ENCODE measurements around the gene TLE6. TPM values are rescaled to one million over a fixed set of nuclear protein-coding genes. Genes with fewer than 3 reads are reported as not detected.

The TLE6 gene
- total RNA-seq, 5 donors from 2014 or later (not counting 1 experiment from before 2014, with no cell fraction given), result 0.36 to 0.61 (median 0.50) TPM; not detected in 2

DNA sequence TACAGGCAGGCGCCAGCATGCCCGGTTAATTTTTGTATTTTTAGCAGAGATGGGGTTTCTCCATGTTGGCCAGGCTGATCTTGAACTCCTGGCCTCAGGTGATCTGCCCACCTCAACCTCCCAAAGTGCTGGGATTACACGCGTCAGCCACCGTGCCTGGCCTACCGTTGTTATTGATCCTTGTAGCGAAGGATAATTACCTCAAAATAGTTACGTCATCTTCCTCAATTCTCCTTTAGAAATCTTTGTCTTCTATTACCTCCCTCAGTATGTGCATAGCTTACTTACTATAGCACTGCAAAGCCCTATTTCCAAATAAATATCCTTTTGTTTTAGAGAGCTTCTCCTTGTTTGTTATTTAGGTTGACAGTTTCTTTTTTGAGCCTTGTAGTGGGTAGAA is 9.4 kb upstream of the TLE6 start:
- WGBS (ENCODE audit: insufficient coverage), result 96% methylated on average over 4 of the region's 8 CpGs
- Mint-ChIP-seq H3K9me3 (no peaks in the 10 kb centered on the region), H3K27me3 (peaks cover 0 to 2% of the 10 kb centered on the region in 2 donors), H3K27ac (no peak overlapping the region), H3K4me3 (no peak overlapping the region), H3K36me3 (no peaks in the 10 kb centered on the region), H3K4me1 (peaks cover 0 to 6% (median 0%) of the 10 kb centered on the region in 3 donors)
- H3K4me1 ChIP-seq (ENCODE audit: control insufficient read depth in 1 of 2, extremely low read depth in 1 of 2, insufficient read depth in 2 of 2, low read length in 2 of 2), result peaks cover 2 to 3% of the 10 kb centered on the region in 2 experiments
- ChIA-PET POLR2A (no interaction called here), CTCF (no interaction called here)
- peaks cover 0 to 4% of the 10 kb centered on the region in 2 experiments for H3K27me3 ChIP-seq (replicated peaks in 1 of 2; ENCODE audit: control insufficient read depth in 2 of 2, extremely low read depth in 1 of 2, insufficient read depth in 2 of 2, low read length in 1 of 2)
- H3K4me3 ChIP-seq (ENCODE audit: control insufficient read depth in 1 of 2, extremely low read depth in 1 of 2, low read length in 1 of 2), result no peak overlapping the region
- DNase-seq (no peak), ATAC-seq (replicated peaks in 1 of 4) (no peak)
- H3K27ac ChIP-seq (ENCODE audit: low read length), result no peak overlapping the region
- no peaks in the 10 kb centered on the region for H3K36me3 ChIP-seq (ENCODE audit: control insufficient read depth in 2 of 2, extremely low read depth in 1 of 2, insufficient read depth in 1 of 2, low read length in 1 of 2)
- no peaks in the 10 kb centered on the region for H3K9me3 ChIP-seq

DNA sequence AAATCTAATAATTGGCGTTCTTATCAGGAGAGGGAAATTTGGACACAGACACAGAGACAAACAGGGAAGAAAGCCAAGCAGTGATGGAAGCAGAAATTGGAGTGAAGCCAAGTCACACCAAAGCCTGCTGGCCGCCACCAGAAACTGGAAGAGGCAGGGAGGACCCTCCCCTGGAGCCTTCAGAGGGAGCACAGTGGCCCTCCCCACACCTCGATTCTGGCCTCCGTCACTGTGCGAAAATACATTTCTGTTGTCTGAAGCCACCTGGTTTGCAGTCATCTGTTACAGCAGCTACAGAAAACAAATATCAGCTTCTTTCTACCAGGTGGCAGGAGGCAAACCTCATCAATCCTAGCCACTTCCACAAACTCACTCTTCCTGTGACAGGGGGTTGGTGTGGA is 8.3 kb upstream of the TLE6 start:
- H3K36me3 Mint-ChIP-seq, result no peaks in the 10 kb centered on the region
- H3K4me1 ChIP-seq (ENCODE audit: control insufficient read depth in 1 of 2, extremely low read depth in 1 of 2, insufficient read depth in 2 of 2, low read length in 2 of 2), result peaks cover 2 to 3% of the 10 kb centered on the region in 2 experiments
- no peaks in the 10 kb centered on the region for H3K9me3 Mint-ChIP-seq
- H3K27ac Mint-ChIP-seq, result no peak overlapping the region
- WGBS (ENCODE audit: insufficient coverage), result 91% methylated on average over 4 of the region's 5 CpGs
- no peak overlapping the region for H3K27ac ChIP-seq (ENCODE audit: low read length)
- no peak overlapping the region for H3K4me3 ChIP-seq (ENCODE audit: control insufficient read depth in 1 of 2, extremely low read depth in 1 of 2, low read length in 1 of 2)
- CTCF ChIA-PET, result interaction anchor here in 1 of 2 donors (0.7 kb wide), 1 partner anchor 212 kb away, joined by 4 read pairs; no protein-coding TSS in a partner anchor
- POLR2A ChIA-PET, result interaction anchor here in 1 of 2 donors (0.6 kb wide), 1 partner anchor 828 kb away, joined by 7 read pairs; no protein-coding TSS in a partner anchor
- no peaks in the 10 kb centered on the region for H3K36me3 ChIP-seq (ENCODE audit: control insufficient read depth in 2 of 2, extremely low read depth in 1 of 2, insufficient read depth in 1 of 2, low read length in 1 of 2)
- H3K27me3 Mint-ChIP-seq, result peaks cover under 1 to 2% of the 10 kb centered on the region in 2 donors
- peaks cover under 1 to 6% (median under 1%) of the 10 kb centered on the region in 3 donors for H3K4me1 Mint-ChIP-seq
- ATAC-seq (replicated peaks in 1 of 4), result peak in 1 of 4 experiments; percentile 28
- DNase-seq, result no peak
- no peaks in the 10 kb centered on the region for H3K9me3 ChIP-seq
- H3K27me3 ChIP-seq (replicated peaks in 1 of 2; ENCODE audit: control insufficient read depth in 2 of 2, extremely low read depth in 1 of 2, insufficient read depth in 2 of 2, low read length in 1 of 2), result peaks cover 0 to 5% of the 10 kb centered on the region in 2 experiments
- no peak overlapping the region for H3K4me3 Mint-ChIP-seq

DNA sequence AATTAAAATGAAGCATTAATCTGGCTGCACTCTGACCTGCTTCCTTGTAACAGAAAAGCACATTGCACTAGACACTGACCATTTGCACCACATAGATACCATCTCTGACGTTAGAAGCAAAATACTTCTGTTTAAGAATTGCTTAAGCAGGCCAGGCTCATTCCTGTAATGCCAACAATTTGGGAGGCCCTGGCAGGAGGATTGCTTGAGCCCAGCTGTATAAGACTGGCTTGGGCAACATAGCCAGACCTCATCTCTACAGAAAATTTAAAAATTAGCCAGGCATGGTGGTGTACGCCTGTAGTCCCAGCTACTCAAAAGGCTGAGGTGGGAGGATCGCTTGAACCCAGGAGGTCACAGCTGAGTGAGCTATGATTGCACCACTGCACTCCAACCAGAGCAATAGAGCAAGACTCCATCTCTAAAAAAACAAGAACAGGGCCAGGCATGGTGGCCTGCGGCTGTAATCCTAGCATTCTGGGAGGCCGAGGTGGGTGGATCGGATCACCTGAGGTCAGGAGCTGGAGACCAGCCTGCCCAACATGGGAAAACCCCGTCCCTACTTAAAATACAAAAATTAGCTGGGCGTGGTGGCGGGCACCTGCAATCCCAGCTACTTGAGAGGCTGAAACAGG is 7.0 kb upstream of the TLE6 start:
- H3K9me3 ChIP-seq, result no peaks in the 10 kb centered on the region
- H3K36me3 ChIP-seq (ENCODE audit: control insufficient read depth in 2 of 2, extremely low read depth in 1 of 2, insufficient read depth in 1 of 2, low read length in 1 of 2), result no peaks in the 10 kb centered on the region
- Mint-ChIP-seq H3K27me3 (peaks cover 4 to 8% of the 10 kb centered on the region in 2 donors), H3K36me3 (no peaks in the 10 kb centered on the region), H3K9me3 (no peaks in the 10 kb centered on the region), H3K4me1 (peaks cover 4 to 12% (median 5%) of the 10 kb centered on the region in 3 donors), H3K27ac (no peak overlapping the region), H3K4me3 (no peak overlapping the region)
- no peak overlapping the region for H3K4me3 ChIP-seq (ENCODE audit: control insufficient read depth in 1 of 2, extremely low read depth in 1 of 2, low read length in 1 of 2)
- ChIA-PET POLR2A (no interaction called here), CTCF (interaction anchor here in 1 of 2 donors (1.0 kb wide), 1 partner anchor 20 kb away, joined by 6 read pairs; no protein-coding TSS in a partner anchor)
- peaks cover 0 to 15% of the 10 kb centered on the region in 2 experiments for H3K27me3 ChIP-seq (replicated peaks in 1 of 2; ENCODE audit: control insufficient read depth in 2 of 2, extremely low read depth in 1 of 2, insufficient read depth in 2 of 2, low read length in 1 of 2)
- DNase-seq (no peak), ATAC-seq (replicated peaks in 1 of 4) (no peak)
- 74% methylated on average over 5 of the region's 9 CpGs for WGBS (ENCODE audit: insufficient coverage)
- H3K27ac ChIP-seq (ENCODE audit: low read length), result no peak overlapping the region
- peaks cover 3 to 6% of the 10 kb centered on the region in 2 experiments for H3K4me1 ChIP-seq (ENCODE audit: control insufficient read depth in 1 of 2, extremely low read depth in 1 of 2, insufficient read depth in 2 of 2, low read length in 2 of 2)

DNA sequence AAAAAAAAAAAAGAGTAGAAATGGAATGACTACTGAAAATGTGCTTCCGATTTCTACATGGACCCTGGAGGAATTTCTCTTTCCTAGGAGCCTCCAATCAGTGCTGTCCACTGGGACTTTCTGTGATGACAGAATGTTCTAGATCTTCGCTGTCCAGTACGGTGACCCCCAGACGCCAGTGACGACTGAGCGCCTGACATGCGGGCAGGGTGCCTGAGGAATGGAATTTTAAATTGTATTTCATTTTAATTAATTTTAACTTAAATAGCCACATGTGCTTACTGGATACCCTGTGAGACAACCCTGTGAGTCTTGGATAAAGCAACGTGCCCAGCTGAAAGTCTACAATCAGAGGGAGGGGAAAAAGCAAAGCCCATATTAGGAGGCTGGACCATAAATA is 4.1 kb upstream of the TLE6 start:
- Histone ChIP-seq H3K9me3 (no peaks in the 10 kb centered on the region), H3K27me3 (replicated peaks in 1 of 2; ENCODE audit: control insufficient read depth in 2 of 2, extremely low read depth in 1 of 2, insufficient read depth in 2 of 2, low read length in 1 of 2) (peaks cover 0 to 19% of the 10 kb centered on the region in 2 experiments), H3K4me1 (ENCODE audit: control insufficient read depth in 1 of 2, extremely low read depth in 1 of 2, insufficient read depth in 2 of 2, low read length in 2 of 2) (peaks cover 10 to 28% of the 10 kb centered on the region in 2 experiments), H3K36me3 (ENCODE audit: control insufficient read depth in 2 of 2, extremely low read depth in 1 of 2, insufficient read depth in 1 of 2, low read length in 1 of 2) (no peaks in the 10 kb centered on the region), H3K4me3 (ENCODE audit: control insufficient read depth in 1 of 2, extremely low read depth in 1 of 2, low read length in 1 of 2) (no peak overlapping the region), H3K27ac (ENCODE audit: low read length) (no peak overlapping the region)
- peak overlapping the region in 1 of 3 donors; percentile 13 for H3K4me3 Mint-ChIP-seq
- DNase-seq (no peak), ATAC-seq (replicated peaks in 1 of 4) (no peak)
- ChIA-PET CTCF (interaction anchor here in 1 of 2 donors (0.6 kb wide), 1 partner anchor 1014 kb away, joined by 7 read pairs; no protein-coding TSS in a partner anchor), POLR2A (no interaction called here)
- H3K36me3 Mint-ChIP-seq, result no peaks in the 10 kb centered on the region
- peaks cover 4 to 9% of the 10 kb centered on the region in 2 donors for H3K27me3 Mint-ChIP-seq
- no peaks in the 10 kb centered on the region for H3K9me3 Mint-ChIP-seq
- no peak overlapping the region for H3K27ac Mint-ChIP-seq
- 100% methylated on average over 1 of the region's 8 CpGs for WGBS (ENCODE audit: insufficient coverage)
- H3K4me1 Mint-ChIP-seq, result peaks cover 15 to 20% (median 16%) of the 10 kb centered on the region in 3 donors

DNA sequence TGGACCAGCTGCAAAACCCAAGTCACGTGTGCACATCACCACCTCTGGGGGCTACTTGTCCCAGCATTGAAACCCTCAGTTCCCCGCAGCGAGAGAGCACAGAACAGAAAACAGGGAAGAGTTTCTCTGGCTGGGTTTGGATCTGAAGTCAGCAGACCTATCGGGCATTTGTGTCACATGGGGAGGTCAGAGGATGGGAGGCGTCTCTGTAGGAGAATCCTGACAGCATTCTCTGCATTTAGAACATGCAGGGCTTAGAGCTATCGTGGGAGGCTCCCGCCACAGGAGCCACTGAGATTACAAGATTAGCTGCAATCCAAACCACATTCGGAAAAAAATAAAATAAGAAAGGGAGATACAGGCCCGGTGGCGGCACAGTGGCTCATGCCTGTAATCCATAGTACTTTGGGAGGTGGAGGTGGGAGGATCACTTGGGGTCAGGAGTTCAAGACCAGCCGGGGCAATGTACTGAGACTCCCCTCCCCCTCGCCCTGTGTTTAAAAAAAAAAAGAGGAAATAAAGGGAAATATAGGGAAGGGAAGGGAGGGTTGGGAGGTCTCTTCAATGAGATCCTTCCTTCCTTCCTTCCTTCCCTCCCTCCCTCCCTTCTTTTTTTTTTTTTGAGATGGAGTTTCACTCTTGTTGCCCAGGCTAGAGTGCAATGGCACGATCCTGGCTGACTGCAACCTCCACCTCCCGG is 2.9 kb upstream of the TLE6 start:
- Histone ChIP-seq H3K4me1 (ENCODE audit: control insufficient read depth in 1 of 2, extremely low read depth in 1 of 2, insufficient read depth in 2 of 2, low read length in 2 of 2) (peaks cover 7 to 27% of the 10 kb centered on the region in 2 experiments), H3K27me3 (replicated peaks in 1 of 2; ENCODE audit: control insufficient read depth in 2 of 2, extremely low read depth in 1 of 2, insufficient read depth in 2 of 2, low read length in 1 of 2) (peaks cover 0 to 21% of the 10 kb centered on the region in 2 experiments), H3K36me3 (ENCODE audit: control insufficient read depth in 2 of 2, extremely low read depth in 1 of 2, insufficient read depth in 1 of 2, low read length in 1 of 2) (no peaks in the 10 kb centered on the region), H3K9me3 (no peaks in the 10 kb centered on the region), H3K27ac (ENCODE audit: low read length) (no peak overlapping the region), H3K4me3 (ENCODE audit: control insufficient read depth in 1 of 2, extremely low read depth in 1 of 2, low read length in 1 of 2) (no peak overlapping the region)
- ATAC-seq (replicated peaks in 1 of 4) (no peak), DNase-seq (no peak)
- peaks cover 14 to 16% (median 15%) of the 10 kb centered on the region in 3 donors for H3K4me1 Mint-ChIP-seq
- H3K4me3 Mint-ChIP-seq, result peak overlapping the region in 1 of 3 donors; percentile 45
- ChIA-PET CTCF (interaction anchor here in 1 of 2 donors (0.5 kb wide), 1 partner anchor 23 kb away, joined by 3 read pairs; no protein-coding TSS in a partner anchor), POLR2A (no interaction called here)
- H3K9me3 Mint-ChIP-seq, result no peaks in the 10 kb centered on the region
- H3K27me3 Mint-ChIP-seq, result peaks cover 4 to 9% of the 10 kb centered on the region in 2 donors
- H3K36me3 Mint-ChIP-seq, result no peaks in the 10 kb centered on the region
- 34% methylated on average over 4 of the region's 14 CpGs for WGBS (ENCODE audit: insufficient coverage)
- no peak overlapping the region for H3K27ac Mint-ChIP-seq

DNA sequence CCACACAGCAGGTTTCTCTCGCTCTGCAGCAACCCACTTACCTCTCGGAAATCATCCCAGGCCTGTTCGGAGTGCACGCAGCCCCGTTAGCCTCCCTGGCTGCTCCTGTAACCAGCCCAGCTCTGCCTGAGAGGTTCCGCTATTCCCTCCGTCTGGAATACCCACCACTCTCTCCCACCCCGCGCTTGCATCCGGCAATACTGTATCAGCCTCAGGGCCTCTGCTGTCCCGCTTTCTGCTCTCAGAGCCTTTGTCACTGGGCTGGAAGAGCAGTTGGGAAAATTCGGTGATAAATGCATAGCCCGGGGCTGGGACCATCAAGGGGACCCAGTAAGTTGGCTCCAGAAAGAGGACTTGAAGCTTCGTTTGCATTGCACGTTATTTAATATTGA is 759 bp upstream of the TLE6 start:
- peak overlapping the region; percentile 92 for H3K4me3 Mint-ChIP-seq
- H3K4me1 Mint-ChIP-seq, result peaks cover 14 to 16% (median 15%) of the 10 kb centered on the region in 3 donors
- CTCF ChIA-PET, result interaction anchor here in 1 of 2 donors (1.0 to 1.4 kb wide), 2 partner anchors 14 to 59 kb away, joined by 3 to 4 read pairs; no protein-coding TSS in a partner anchor
- peaks cover 5 to 11% of the 10 kb centered on the region in 2 donors for H3K27me3 Mint-ChIP-seq
- peak overlapping the region; percentile 66 to 93 for H3K4me3 ChIP-seq (ENCODE audit: control insufficient read depth in 1 of 2, extremely low read depth in 1 of 2, low read length in 1 of 2)
- no peak overlapping the region for H3K27ac ChIP-seq (ENCODE audit: low read length)
- H3K9me3 ChIP-seq, result no peaks in the 10 kb centered on the region
- WGBS (ENCODE audit: insufficient coverage), result 24% methylated on average over 10 of the region's 15 CpGs
- H3K27me3 ChIP-seq (replicated peaks in 1 of 2; ENCODE audit: control insufficient read depth in 2 of 2, extremely low read depth in 1 of 2, insufficient read depth in 2 of 2, low read length in 1 of 2), result peaks cover 0 to 23% of the 10 kb centered on the region in 2 experiments
- peak overlapping the region in 1 of 2 donors; percentile 85 for H3K27ac Mint-ChIP-seq
- H3K4me1 ChIP-seq (ENCODE audit: control insufficient read depth in 1 of 2, extremely low read depth in 1 of 2, insufficient read depth in 2 of 2, low read length in 2 of 2), result peaks cover 7 to 27% of the 10 kb centered on the region in 2 experiments
- ATAC-seq (replicated peaks in 1 of 4) (no peak), DNase-seq (no peak)
- no peaks in the 10 kb centered on the region for H3K36me3 ChIP-seq (ENCODE audit: control insufficient read depth in 2 of 2, extremely low read depth in 1 of 2, insufficient read depth in 1 of 2, low read length in 1 of 2)
- POLR2A ChIA-PET, result interaction anchor here in 1 of 2 donors (0.6 kb wide), 1 partner anchor 26 kb away, joined by 4 read pairs; no protein-coding TSS in a partner anchor
- H3K36me3 Mint-ChIP-seq, result no peaks in the 10 kb centered on the region
- no peaks in the 10 kb centered on the region for H3K9me3 Mint-ChIP-seq
